ENCODE measurements around the gene BCR.

BCR gene

DNA sequence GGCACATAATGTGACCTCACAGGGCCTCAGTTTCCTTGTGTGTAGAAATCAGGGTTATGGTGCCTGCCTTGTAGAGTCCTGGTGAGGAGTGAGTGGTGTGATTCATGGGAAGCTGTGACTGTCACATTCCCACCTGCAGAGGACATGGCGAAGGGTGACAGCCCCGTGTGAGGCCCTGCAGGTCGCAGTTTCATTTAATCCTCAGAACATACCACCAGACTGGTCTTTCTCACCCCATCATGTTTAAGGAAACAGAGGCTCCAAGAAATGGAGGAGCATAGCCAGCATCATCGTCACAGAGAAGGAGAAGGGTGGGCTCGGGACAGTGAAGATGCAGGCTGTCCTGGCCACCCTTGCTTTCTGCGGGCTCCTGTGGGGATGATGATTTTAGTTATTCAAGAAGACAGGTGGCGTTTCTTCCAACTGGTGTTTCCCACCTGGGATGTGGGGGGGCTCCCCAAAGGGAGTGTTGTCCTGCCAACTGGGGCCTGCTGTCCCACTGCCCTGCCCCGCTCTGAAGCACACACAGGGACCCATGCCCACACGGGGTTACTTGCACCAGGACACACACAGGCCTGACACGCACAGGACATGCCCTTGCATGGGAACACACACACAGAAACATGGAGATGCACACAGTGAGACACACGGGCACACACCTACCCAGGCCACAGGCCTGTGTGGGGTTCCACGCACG, 100.2 kb downstream of the BCR start:
- DNase-seq: no peak

DNA sequence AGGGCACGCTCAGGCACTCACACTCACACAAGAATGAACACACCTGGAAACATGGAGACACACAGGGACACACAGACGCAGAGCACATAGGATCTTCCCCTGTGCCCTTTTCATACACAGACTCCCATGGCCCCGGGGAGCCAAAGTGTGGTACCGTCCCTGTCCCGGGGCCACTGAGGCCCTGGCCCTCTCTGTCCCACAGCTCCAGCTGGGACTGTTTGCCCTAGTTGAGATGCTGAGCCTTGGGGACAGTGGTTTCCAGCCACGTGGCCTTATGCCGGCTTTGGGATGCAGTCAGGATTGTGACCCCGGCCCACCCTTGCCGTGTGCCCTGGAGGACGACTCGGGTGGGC, 100.7 kb downstream of the BCR start:
- no peak for DNase-seq

DNA sequence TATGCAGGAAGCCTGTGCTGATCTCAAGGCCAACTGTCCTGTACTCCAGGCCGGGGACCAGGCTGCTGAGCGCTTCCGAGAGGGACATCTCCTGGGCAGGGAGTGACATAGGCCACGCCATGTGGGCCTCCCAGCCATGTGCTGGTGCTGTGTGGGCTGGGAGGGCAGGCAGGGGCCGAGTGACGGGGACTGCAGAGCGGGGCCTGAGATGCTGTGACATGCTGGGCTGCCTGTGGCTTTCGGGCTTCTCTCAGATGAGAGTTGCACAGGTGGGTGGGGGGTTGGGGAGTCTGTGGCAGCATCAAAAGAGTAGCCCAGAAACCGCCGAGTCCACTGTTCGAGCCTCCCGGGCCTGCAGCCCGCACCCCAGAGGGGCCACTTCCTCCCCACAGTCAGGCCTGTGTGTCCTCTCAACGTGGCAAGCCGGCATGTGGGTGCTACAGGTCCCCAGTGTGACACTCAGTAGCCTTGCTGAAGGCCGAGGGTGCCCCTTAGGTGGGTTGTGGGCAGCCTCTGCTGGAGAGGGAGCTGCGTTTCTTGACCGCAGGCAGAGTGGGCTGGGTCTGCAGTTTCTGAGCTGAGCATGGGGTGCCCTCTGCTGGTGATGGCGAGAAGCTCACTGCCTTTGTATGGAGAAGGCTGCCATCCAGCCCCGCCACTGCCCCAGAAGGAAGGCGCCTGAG, 101.2 kb downstream of the BCR start:
- DNase-seq: peak; percentile 51

DNA sequence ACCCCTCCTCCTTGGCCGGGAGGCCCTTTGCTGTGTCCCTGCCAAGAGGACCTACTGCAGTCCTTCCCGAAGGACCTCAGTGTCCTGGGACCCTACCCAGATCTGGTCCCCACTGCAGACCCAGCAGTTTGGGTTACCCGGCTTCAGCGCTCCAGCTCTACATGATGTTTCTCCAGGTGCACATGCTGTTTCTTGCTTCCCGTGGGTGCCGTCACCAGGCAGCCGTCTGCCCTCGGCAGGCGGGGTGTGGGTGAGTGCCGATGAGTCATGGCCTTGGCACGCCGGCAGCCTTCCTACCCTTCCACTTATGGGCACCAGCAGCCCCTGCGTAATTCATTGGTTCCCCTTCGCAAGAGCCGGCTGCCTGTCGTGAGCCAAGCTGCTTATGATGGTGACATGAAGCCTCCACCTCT, 101.8 kb downstream of the BCR start:
- DNase-seq: no peak

DNA sequence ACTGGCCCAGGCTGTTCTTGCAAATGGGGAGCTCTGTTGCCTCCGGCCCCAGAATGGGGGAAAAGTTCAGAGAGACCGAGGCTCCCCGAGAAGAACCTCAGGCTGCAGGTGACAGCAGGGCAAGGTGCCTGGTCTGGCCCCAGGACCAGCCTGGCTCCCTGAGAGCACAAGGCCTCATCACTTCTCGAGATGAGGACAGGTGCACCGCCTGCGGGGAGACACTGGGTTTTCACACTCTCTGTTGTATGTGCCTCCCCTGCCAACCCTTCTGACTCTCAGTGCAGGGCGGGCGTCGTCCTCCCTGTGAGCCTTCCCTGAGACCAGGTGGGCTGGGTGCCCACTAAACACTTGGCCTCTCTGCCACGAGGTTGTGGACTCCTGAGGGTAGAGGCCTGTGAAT, 102.2 kb downstream of the BCR start:
- DNase-seq: no peak

DNA sequence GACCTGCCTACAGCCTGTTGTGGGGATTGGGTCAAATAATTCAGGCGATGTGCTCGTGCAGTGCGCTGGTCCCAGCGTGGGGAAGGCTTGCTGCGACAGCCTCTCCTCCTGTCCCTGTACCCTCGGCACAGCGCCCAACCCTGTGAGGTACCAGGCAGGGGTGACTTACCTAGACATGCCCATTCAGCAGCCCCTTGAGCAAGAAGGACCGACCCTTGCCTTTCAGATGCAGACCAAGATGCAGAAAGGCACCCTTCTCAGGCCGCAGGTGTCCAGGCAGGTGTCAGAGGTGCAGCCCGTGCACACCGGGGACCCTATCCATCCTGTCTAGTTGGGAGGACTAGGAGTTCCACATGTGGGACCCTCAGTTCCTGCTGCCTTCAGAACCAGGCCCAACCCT, 102.7 kb downstream of the BCR start:
- no peak for DNase-seq

DNA sequence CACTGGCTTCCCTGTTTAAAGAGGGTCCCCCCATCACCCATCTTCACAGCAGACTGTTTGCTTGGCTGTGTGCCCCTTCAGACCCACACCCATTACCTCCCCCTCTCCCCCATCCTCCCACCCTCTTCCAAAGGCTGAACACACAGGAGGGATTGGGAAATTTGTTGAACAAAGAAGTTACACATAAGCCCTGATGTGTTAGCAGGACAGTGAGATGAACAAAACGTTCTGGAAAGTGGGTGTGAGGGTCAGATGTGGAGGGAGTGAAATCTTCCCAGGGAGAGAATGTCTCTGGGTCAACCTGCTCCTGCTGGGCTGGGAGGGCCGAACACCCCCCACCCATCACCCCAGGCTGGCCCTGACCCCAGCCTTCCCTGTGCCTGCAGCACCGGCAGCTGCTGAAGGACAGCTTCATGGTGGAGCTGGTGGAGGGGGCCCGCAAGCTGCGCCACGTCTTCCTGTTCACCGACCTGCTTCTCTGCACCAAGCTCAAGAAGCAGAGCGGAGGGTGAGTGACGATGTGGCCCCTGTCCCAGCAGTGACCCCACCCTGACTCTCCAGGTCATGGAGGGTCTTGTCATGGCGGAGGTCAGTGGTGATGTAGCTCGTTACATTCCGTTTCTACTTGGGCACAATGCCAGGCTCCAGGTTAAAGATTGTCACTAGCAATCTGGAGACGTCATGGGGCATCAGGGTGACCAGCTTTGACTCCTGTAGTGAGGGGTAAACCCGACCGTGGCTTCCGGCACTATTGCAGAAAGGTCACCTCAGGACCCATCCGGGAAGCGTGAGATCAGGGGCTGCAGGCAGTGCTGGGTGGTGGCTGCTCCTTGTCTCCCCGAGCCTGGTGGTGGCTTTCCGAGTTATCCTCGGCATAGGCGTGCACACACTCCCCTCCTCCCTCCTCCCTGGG, 103.5 kb downstream of the BCR start:
- no peak for DNase-seq

DNA sequence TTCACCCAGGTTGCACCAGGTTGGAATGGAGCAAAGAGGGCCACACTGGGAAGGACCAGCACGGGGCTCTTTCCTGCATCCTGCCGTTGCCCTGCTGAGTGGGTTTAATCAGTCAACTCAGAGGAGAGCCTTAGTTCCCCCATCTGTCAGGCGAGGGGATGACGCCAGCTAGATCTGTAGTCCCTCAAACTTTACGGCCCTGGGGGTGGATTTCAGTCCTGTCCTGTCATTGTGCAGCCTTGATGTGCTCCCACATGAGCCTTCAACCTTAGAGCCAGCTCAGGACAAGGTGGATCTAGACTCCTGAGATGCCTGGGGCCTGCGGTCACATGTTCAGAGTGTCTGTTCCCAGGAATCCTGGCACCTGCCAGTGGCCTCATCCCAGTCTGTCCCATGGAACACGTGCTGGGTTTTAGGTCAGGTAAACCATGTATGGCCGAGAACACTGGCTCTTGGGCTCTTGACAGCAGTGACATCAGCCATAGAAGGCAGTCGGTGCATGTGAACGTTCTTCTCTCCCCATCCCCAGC, 104.3 kb downstream of the BCR start:
- no peak for DNase-seq

DNA sequence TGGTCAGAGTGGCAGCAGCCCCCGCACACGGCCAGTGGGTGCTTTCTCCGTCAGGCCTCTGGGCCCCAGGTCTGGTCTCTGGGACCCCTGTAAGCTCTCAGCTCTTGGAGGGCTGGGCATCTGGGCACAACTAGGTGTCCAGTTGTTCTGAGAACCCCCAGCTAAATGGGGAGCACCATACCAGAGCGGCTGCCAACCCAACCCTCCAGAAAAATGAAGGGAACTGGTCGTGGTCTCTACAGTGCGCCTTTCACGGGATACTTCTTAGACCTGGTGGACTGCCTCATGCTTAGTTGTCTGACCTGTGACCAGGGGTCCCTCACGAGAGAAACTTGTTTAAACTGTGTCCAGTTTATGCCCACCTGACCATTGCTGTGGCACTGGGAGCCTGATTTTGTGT, 104.9 kb downstream of the BCR start:
- DNase-seq: no peak

DNA sequence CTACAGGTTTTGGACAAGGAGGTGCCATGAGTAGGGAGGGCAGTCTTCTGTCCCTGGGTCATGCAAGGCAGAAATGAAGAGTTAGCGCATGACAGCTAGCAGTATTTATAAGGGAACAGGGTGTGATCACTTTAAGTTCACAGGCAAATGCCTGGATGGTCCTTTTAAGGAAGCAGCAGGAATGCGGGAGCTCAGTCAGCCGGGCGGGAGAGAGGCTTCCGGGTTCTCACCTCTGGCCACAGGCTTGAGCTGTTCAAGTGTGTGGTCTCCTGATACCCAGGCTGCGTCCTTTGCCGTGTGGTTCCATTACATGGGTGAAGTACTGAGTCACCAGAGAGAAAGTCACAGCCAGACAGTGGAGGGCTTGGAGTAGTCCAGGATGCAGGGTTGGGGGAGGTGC, 105.4 kb downstream of the BCR start:
- DNase-seq: no peak

DNA sequence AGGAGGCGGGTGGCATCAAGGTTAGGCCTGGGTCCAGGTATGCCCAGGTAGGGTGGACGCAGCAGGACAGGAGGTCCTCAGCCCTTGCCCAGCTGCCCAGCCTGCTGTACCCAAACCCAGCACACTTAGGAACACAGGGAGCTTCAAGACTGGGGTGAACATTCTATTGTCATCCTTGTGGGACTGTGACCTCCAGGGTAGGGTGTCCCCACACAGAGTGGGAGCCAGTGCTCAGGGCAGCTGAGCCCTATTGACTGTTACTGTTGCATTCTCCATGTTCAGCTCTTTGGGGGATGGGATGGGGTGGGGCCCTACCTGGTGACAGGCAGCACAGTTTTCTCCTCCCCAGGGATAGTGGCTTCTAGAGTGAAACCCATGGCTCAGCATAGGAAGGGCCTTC, 106.0 kb downstream of the BCR start:
- no peak for DNase-seq

DNA sequence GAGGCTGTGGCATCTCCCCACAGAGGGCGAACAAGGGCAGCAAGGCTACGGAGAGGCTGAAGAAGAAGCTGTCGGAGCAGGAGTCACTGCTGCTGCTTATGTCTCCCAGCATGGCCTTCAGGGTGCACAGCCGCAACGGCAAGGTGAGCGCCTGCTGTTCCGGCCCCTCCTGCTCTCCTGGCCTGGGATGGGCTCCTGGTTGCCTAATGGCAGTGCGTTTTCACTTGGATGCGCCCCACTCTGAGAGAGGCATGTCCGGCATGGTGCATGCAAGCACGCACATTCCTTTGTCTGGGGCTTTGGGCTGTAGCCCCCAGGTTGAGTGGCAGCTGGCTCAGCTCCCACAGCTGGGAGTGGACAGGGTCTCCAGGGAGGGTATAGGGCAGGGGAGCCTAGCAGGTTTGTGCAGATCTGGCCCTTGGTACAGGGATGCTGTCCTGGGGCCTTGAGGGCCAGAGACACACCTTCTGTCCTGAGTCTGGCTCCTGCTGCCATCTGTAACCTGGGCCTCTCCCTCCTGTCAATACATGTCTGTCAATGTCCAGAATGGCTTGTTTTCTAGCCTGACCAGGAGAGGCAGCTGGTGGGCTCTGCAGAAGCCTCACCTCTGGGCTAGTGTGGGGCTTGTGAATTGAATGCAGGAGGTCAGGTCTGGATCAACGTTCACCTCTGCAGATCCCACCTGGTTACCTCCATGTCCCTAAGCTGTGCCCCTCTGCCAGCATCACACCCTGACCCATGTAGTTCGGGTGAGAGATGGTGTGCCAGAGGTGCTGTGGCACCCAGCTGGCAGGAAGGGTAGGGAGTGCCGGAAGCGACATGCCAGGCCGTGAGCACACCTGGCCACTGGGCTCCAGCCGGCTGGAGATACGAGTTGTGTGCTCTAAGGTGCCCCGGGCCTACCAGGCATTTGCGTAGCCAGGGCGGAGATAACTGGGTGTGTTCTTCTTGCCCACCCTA, 107.1 kb downstream of the BCR start:
- no peak for DNase-seq

DNA sequence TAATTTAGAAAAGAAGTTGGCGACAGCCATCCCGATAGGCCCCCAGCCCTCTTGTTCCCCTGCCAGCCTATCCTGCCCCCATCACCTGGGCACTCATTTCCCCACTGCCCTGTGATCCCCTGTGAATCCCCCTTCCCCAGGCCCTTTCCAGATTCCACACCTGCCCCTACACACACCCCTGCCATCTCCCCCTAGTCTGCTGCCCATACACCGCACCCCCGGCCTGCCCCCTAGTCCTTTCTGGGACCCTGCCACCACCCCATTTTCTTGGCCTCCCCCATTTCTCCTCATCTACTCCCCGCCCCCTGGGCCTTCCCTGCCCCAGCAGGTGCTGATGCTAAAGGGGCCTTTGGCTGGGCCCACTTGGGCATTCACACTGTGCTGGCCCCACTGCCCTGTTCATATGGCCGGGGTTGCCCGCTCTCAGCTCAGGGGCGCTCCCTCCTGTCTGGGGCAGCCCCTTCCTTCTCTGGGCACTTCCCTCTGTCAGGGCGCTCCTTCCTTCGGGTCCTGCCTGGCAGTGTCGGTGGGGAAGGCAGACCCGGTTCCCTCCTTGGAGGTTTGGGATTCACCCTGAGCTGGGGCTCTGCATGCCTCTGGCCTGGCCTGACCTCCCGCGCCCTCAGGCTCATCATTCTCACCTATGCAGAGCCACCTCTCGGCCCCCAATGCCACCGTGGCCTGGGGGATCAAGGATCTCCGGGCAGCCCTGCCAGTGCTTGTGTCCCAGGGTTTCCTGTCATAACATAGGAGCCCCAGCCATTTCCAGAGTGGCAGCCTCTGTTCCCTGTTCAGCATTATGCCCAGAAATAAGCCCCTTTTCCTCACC, 108.2 kb downstream of the BCR start:
- no peak for DNase-seq

DNA sequence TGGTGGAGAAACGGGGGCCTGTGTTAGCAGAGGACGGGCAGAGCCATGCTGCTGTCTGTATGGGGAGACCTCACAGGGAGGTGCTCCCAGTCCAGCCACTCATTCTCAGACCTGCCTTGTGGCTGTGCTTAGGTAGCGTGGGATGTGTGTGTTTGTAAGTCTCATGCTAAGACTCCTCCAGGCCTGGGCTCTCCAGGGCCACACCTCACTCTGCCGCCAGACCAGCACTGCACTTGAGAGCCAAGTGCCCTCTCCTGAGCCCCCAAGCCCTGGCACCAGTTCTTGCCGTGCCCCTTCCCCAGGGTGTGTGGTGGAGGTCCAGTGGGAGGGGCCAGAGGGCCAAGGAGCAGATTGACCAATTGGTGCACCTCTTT, 108.8 kb downstream of the BCR start:
- no peak for DNase-seq

DNA sequence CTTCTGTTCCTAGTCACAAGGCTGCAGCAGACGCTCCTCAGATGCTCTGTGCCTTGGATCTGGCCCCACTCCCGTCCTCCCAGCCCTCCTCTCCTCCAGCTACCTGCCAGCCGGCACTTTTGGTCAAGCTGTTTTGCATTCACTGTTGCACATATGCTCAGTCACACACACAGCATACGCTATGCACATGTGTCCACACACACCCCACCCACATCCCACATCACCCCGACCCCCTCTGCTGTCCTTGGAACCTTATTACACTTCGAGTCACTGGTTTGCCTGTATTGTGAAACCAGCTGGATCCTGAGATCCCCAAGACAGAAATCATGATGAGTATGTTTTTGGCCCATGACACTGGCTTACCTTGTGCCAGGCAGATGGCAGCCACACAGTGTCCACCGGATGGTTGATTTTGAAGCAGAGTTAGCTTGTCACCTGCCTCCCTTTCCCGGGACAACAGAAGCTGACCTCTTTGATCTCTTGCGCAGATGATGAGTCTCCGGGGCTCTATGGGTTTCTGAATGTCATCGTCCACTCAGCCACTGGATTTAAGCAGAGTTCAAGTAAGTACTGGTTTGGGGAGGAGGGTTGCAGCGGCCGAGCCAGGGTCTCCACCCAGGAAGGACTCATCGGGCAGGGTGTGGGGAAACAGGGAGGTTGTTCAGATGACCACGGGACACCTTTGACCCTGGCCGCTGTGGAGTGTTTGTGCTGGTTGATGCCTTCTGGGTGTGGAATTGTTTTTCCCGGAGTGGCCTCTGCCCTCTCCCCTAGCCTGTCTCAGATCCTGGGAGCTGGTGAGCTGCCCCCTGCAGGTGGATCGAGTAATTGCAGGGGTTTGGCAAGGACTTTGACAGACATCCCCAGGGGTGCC, 109.8 kb downstream of the BCR start:
- DNase-seq: peak; percentile 2

DNA sequence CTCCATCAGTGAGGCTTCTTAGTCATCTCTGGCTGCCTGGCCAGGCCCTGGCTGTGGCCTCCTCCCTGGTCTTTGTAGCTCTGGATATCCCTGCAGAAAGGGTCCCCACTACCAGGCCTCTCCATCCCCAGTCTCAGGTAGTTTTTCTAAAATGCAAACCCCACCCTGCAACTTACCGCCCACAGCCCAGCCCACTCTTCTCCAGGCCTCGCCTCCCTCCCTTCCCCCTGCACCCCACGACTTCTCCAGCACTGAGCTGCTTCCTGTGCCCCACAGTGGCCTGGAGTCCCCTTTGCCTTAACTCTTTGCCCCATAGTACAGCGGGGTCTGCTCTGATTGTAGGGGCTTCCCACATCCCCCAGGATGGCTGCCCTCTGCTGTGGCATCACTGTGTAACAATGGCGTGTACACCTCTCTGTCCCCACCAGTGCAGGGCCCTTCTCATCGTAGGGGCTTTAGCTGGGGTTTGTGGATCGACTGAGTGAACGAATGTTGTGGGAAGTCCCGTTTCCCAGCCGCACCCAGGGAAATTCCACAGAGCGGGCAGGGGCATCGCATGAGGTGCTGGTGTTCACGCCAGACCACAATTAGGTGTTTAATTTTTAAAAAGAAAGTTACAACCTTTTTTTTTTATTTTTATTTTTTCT, 111.6 kb downstream of the BCR start:
- DNase-seq: no peak

DNA sequence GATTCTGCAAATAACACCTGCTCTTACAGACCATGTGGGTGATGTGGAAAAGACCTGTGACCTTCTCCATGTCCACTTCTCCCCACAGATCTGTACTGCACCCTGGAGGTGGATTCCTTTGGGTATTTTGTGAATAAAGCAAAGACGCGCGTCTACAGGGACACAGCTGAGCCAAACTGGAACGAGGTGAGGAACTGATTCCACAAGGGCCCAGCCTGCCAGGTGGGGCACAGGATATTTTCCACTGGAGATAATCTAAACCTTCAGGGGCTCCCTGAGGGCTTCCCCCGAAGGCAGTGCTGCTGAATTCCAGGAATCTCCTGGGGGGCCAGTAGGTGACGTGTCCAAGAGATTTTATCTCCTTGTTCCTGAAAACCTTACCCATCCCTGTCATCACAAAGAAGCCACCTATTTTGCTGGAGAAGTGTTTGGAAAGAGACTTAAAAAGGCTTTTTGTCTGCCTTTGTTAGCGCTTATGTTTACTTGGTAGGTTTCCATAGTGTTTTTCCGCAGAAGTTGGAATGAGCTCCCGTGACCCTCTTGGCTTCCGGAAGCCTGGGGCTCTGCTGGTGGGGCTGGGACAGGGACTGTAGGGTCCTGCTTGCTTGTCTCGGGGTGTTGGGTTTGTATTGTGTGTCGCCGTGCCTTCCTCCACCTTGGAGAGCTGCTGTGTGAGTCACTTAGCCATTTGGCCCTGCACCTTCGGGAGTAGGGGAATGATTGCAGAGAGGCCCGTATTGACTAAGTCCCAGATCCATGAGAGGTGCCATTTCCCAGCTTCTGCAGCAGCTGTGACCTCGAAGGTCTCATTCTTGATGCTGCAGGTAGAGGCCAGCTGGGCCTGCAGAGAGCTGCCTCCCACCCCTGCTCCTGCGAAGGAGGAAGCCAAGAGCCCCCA, 112.4 kb downstream of the BCR start:
- DNase-seq: no peak

DNA sequence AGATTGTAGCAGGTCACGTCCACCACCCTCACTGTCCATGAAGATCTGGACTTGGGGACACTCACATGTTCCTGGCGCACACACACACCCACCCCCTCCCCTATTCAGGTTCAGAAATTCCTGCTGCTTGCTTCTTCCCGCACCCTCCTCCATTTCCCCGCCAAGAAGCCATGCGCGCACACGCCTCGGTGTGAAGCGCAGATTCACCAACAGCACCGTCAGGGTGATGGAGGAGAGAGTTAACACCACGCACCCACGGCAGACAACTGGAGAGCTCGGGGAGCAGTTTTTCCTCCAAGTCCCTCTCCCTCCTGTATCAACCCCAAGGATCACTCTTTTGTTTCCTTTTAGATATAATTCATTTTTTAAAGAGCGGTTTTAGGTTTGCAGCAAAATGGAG, 113.4 kb downstream of the BCR start:
- DNase-seq: no peak

DNA sequence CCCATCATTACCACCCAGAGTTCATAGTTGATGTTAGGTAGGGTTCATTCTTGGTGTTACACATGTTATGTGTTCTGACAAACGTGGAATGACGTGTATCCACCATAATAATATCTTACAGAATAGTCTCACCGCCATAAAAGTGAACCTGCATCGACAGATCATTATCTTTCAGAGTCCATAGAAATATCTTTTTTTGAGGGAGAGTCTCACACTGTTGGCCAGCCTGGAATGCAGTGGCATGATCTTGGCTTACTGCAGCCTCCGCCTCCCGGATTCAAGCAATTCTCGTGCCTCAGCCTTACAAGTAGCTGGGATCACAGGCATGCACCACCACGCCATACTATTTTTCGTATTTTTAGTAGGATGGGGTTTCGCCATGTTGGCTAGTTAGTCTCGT, 113.9 kb downstream of the BCR start:
- DNase-seq: no peak
